Endothelial cell of umbilical vein (primary cell): Measurements from ENCODE around the gene CD44.

Source experiments
- CTCF ChIP-seq, 2 donors: IDR thresholded peaks; 1 replicate in 1 of 2; 2 replicates in 1 of 2; pipeline ENCODE4 v1.5.1; 2011; ENCODE audit warnings: low read length in 2 of 2, mild to moderate bottlenecking in 2 of 2, moderate library complexity in 2 of 2, control low read depth in 1 of 2, inconsistent platforms in 1 of 2, low read depth in 1 of 2; ENCODE audit not compliant: insufficient read depth in 1 of 2; ENCODE audit errors: extremely low read depth in 1 of 2
- FOS ChIP-seq: IDR thresholded peaks from 2 replicates; pipeline ENCODE4 v1.6.1; 2011; ENCODE audit warnings: mild to moderate bottlenecking, low read length, moderate library complexity, borderline replicate concordance; ENCODE audit not compliant: insufficient read depth
- MAX ChIP-seq: IDR thresholded peaks from 2 replicates; pipeline ENCODE4 v1.6.1; 2011; ENCODE audit not compliant: insufficient read depth, insufficient read length
- MYC ChIP-seq: IDR thresholded peaks from one replicate; pipeline ENCODE4 v1.6.1; 2011; ENCODE audit warnings: mild to moderate bottlenecking, low read depth, low read length
- POLR2A ChIP-seq: IDR thresholded peaks from 2 replicates; pipeline ENCODE4 v1.6.1; 2012; ENCODE audit warnings: low read depth, mild to moderate bottlenecking, control low read depth, low read length
- POLR2AphosphoS5 ChIP-seq: IDR thresholded peaks from 2 replicates; pipeline ENCODE4 v1.6.1; 2012; ENCODE audit warnings: low read depth, mild to moderate bottlenecking, control low read depth, low read length, moderate library complexity; ENCODE audit not compliant: insufficient read depth

GRCh38 chr11:35250621-35251020 is 111.7 kb downstream of the CD44 start:
- no peak for TF ChIP-seq CTCF (IDR thresholded peaks at IDR 0.05; ENCODE audit: extremely low read depth in 1 of 2, insufficient read depth in 1 of 2, low read depth in 1 of 2, low read length in 2 of 2)
- TF ChIP-seq POLR2A = no peak
- no peak for TF ChIP-seq MAX
- TF ChIP-seq MYC = no peak
- no peak for TF ChIP-seq POLR2AphosphoS5
- no peak for TF ChIP-seq FOS
